ENCODE measurements around the gene ASAP2.
A peak's percentile ranks its signal among the peaks of the same experiment; 100 is the strongest.
"Not testable (repeated sequence)": the region's sequence is repeated elsewhere in the genome, so short reads cannot be mapped to it uniquely, and the experiment has no call there.

ASAP2 gene

DNA sequence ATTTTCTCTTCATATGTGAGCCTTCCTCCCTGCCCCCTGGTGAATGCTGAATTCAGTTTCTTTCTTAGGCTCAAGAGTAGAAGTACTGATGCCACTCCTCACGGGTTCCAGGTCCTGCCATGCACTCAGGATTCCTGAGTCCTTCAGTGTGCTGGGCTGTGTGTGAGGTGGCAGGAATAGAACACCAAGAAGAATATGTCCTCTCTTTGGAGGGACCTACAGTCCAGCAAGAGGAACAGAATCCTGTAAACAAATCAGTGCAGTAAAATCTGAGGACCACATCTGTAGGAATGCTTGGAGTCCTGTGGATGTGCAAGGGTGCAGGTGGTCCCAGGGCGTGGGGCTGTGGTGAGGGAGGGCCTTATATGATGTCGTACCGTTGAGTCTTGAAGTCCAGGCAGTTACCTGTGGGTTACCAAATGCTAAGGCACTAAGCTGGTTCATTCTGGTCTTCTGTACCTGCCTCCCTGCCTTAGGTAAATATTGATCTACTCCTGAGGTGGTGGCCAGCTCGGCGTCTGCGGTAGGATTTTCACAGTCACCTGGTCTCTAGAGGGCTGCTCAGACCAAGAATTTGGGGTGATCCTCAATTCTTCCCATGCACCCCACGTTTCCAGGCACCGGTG lies 5.5 kb downstream of the ASAP2 start:
- DNase-seq (ENCODE audit: low spot score) = no peak

- DNase-seq (ENCODE audit: low spot score) = no peak
Observed at GRCh38 chr2:9212661-9213411, 6.2 kb downstream of the ASAP2 start.

DNA sequence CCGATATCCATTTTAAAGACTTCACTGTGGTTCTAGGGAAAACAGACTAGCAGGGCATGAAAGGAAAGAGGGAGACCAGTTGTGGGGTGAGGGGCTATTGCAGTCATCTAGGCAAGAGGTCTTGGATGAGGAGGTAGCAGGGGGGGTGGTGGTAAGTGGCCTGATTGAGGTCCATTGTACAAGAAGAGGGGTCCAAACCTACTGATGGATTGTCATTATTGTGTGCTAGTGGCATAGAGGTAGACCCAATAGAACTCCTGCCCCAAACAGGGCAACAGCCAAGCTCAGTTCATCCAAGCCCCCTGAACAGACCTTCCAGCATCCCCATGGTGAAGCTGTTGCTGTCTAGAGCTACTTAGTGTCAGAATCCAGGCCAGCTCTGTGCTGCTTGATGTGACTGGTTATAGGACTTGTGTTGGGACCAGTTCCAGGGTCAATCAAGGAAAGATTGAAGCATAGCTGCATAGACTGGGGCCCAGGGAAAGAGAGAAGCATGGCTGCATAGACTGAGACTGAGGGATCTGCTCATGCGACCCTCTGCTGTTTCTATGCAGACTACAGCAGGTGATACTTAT lies 7.0 kb downstream of the ASAP2 start:
- no peak for DNase-seq (ENCODE audit: low spot score)

DNA sequence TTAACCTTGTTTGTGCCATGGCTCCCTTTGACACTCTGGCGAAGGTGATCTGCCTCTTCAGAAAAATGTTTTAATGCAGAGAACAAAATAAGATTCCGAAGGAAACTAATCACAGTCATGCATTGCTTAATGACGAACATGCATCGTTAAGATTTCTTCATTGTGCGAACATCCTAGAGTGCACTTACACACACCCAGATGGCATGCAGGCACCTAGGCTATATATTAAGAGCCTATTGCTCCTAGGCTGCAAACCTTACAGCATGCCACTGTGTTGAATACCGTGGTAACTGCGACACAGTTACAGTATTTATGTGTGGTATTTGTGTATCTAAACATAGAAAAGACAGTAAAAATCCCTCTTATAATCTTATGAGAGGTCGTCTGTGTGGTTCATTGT lies 8.3 kb downstream of the ASAP2 start:
- DNase-seq (ENCODE audit: low spot score) = no peak

DNA sequence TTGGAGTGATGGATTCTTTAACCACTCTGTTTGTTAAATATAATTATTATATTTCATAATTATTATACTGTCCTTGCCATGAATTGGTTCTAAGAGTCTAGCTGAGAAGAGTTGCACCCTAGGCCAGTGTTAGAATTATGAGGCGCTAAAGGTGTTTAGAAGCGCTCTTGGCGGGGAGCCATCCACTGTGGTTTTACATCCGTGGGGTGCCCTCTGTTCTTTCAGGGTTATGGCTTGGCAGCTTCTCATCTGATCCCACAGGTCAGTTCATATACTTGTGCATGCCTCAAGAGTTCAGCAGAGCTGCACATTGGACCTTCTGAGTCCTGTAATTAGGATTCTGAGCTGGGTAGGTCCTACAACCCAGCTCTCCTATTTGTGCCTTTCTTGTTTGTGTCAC lies 9.1 kb downstream of the ASAP2 start:
- DNase-seq (ENCODE audit: low spot score) = peak; percentile 28

- DNase-seq (ENCODE audit: low spot score) = not testable (repeated sequence)
Observed at GRCh38 chr2:9216143-9216542, 9.5 kb downstream of the ASAP2 start.

- no peak for DNase-seq (ENCODE audit: low spot score)
Observed at GRCh38 chr2:9217838-9218770, 11.5 kb downstream of the ASAP2 start.

- no peak for DNase-seq (ENCODE audit: low spot score)
Observed at GRCh38 chr2:9219027-9219445, 12.4 kb downstream of the ASAP2 start.

DNA sequence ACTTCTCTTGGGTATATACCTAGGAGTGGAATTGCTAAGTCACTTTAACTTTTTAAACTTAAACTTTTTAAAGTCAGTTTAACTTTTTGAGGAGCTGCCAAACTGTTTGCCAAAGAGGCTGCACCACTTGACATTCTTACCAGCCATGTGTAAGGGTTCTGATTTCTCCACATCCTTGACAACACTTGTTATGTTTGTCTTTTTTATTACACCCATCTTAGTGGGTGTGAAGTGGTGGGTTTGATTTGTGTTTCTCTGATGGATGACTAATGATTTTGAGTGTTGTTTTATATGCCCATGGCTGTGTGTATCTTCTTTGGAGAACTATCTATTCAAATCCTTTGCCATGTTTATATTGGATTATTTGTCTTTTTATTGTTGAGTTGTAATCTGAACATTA lies 13.6 kb downstream of the ASAP2 start:
- DNase-seq (ENCODE audit: low spot score) = no peak

GRCh38 chr2:9221223-9221622 lies 14.6 kb downstream of the ASAP2 start:
- DNase-seq (ENCODE audit: low spot score) = no peak

DNA sequence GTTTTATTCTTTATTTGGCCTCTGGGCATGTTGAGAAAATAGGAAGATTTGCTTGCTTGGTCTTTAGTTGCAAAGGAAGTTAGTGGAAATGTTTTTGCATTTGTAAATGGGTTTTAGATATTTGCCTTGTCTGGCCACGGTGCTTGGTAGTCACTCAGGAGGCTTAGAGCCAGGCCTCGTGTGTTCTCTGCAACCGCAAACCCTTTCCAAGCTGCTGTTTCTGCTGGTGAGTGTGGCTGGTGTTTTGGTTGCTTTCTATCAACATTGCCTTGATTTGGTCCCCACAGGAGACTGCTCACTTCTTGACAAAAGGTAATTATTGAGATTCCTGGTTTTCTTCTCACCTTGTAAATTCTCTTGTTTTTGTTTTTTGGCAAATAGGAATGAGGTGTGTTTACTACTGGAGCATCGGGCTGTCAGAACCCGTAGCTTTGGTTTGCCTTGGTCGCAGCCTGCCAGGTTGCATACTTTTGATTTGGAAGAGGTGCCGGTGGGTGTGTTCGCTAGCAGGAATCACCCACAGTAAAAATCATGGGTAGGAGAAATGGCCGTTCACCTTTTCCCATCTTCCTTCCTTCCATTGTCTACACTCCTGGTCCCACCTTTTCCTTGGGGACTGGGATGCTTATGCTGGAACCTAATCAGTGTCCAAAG lies 15.8 kb downstream of the ASAP2 start:
- DNase-seq (ENCODE audit: low spot score) = no peak

DNA sequence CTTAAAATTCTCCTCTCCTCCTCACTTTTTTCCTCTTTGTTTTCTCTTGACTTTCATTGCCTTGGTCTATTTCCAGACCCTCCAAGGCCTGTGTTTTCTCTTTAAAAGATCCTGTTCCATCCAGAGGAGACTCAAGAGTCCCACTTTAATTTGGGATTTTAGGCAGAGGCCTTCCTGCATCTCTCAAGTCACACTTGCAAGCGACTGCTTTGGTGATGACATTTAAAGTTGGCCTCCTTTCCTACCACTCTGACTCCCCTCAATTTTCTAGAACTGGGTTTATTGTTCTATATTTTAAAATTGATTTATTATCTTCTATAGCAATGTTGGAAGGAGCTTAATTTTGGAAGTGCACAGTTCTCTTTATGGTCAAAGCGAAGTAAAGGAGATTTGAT lies 16.3 kb downstream of the ASAP2 start:
- no peak for DNase-seq (ENCODE audit: low spot score)

DNA sequence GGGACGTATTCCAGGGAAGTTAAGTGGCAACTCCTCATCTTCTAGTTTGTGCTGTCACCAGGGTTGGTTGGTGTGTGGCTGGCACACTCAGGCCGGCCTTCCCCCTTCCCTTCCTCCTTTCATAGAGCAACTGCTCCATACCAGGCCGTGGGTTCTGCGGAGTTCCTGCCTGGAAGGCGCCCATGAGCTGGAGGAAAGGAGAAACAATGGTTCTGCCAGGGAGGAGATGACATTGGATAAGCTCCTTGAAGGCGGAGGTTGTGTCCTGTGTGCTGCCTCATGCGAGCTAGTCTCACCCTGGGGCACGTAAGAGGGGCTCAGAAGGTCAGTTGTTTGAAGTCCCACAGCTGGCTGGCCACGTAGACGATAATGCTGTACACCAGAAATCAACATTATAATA lies 19.2 kb downstream of the ASAP2 start:
- no peak for DNase-seq (ENCODE audit: low spot score)

- no peak for DNase-seq (ENCODE audit: low spot score)
Observed at GRCh38 chr2:9226458-9227380, 20.1 kb downstream of the ASAP2 start.

DNA sequence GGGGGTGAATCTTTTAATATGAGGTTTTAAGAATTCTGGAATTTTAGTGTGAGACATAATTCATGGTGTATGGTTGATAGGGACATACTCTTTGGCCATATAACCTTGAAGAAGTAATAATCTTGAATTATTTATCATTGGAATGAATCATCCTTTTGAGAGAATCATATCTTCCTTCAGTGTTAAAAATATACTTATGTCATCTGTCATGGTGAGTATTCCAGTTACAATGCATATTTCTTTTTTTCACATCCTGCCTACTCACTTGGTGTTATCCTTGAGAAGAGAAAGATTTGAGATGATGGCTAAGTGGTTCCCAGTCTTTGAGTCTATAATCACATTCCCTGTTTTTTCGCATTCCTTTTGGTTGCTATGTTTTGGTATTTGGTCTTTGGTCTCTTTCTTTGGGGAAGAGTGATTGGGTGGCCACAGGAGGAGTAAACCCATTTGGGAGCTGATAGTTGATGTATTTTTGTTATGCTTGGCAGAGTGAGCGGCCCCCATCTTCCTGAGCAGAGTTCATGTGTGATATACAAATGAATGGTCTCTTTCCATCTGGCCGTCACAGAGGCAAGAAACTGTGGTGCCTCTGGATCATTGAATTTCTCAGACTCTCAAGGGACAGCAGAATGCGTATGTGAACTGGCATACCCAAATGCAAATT lies 21.6 kb downstream of the ASAP2 start:
- no peak for DNase-seq (ENCODE audit: low spot score)

DNA sequence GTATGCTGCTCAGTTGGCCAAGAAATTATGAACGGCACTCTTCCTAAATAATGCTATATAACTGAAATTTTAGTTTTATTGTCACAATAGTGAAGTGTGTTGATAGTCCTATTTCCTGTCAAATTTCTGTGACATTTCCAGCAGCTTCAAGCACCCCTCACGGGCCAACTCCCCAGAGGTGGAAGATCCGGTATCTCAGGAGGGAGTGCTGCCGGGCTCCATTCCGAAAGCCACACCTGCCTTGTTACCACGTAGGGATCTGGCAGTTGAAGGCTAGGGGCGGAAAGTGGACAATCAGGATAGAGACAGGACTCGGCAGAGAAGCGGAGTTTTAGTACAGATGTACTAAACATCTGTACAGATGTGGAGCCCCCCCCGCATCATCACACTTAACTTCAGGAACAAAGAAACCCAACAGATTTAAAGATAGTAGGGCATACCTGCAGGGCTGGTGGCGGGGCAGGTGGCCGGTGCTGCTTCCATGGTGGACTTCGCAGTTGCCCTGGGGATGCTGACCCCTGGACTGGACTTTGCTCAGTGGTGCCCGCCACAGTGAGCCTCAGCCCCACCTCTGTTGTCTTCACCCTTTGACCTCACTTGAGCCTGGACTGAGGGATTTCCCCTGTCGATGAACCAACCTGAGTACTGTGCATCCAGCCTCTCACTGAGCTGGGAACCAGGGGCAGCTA lies 22.3 kb downstream of the ASAP2 start:
- DNase-seq (ENCODE audit: low spot score) = no peak

- no peak for DNase-seq (ENCODE audit: low spot score)
Observed at GRCh38 chr2:9229470-9229820, 22.8 kb downstream of the ASAP2 start.

- no peak for DNase-seq (ENCODE audit: low spot score)
Observed at GRCh38 chr2:9230051-9230802, 23.6 kb downstream of the ASAP2 start.

DNA sequence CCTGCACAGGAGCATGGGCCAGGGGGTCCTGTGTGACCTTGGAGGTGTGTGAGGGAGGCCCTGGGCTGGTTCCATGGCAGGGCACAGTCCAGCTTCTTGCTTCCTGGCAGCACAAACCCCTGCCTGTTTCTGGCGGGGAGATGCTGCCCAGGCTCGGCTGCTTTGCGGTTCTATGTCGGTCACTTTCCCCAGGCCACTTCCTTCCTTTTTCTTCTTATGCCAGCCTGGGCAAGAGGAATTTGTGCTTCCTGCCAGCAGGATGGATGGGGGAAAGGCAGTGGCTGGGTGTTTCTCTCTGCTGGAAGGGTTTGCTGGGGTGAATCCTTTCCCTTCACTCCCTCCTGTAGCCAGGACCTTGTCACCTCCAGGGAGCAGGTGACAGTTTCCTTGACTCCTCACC lies 24.3 kb downstream of the ASAP2 start:
- peak; percentile 61 for DNase-seq (ENCODE audit: low spot score)

All from SW480 (cell line).